Neural cell (in vitro differentiated cells): ENCODE data around the gene MAPK7.

Source experiments
- CTCF ChIP-seq: fragments of 450-650 bp; IDR thresholded peaks from 2 replicates; pipeline ENCODE4 v1.5.1; 2014; ENCODE audit warnings: antibody characterized with exemption, mild to moderate bottlenecking, moderate library complexity; ENCODE audit not compliant: poor library complexity, severe bottlenecking
- EP300 ChIP-seq: fragments of 450-650 bp; conservative IDR thresholded peaks from 2 replicates; pipeline ENCODE4 v1.6.1; 2014; ENCODE audit warnings: antibody characterized with exemption, mild to moderate bottlenecking, moderate library complexity; ENCODE audit not compliant: poor library complexity, severe bottlenecking
- EZH2 ChIP-seq: fragments of 200-600, 300-800 bp; shearing (Covaris generic), sonication (generic); IDR thresholded peaks from 2 replicates; pipeline ENCODE4 v1.6.1; 2014; ENCODE audit warnings: antibody characterized with exemption, low read length, borderline replicate concordance, mild to moderate bottlenecking; ENCODE audit not compliant: insufficient read depth, poor library complexity, severe bottlenecking
- MXI1 ChIP-seq: fragments of 450-650 bp; conservative IDR thresholded peaks from 2 replicates; pipeline ENCODE4 v1.6.1; 2014; ENCODE audit warnings: antibody characterized with exemption, mild to moderate bottlenecking; ENCODE audit not compliant: poor library complexity, severe bottlenecking
- POLR2AphosphoS5 ChIP-seq: IDR thresholded peaks from 2 replicates; pipeline ENCODE4 v1.6.1; 2012
- RAD21 ChIP-seq: fragments of 450-650 bp; conservative IDR thresholded peaks from 2 replicates; pipeline ENCODE4 v1.6.1; 2014; ENCODE audit warnings: antibody characterized with exemption, mild to moderate bottlenecking, moderate library complexity
- REST ChIP-seq: IDR thresholded peaks from 2 replicates; pipeline ENCODE4 v1.6.1; 2012; ENCODE audit warnings: borderline replicate concordance

GRCh38 chr17:19381361-19381740, 3.1 kb downstream of the MAPK7 start:
- TF ChIP-seq CTCF (no peak), EZH2 (no peak), REST (no peak), POLR2AphosphoS5 (no peak), MXI1 (no peak), EP300 (no peak), RAD21 (no peak)
